ENCODE data around the gene GHRL.

- TF ChIP-seq CTCF (IDR thresholded peaks at IDR 0.05; ENCODE audit: insufficient read depth, low read length, poor library complexity, severe bottlenecking) (no peak), EZH2phosphoT487 (conservative IDR thresholded peaks at IDR 0.05; ENCODE audit: low read length) (no peak)
Measured at GRCh38 chr3:10238345-10239183, 54.2 kb downstream of the GHRL start.
